ENCODE measurements around the gene CD9. TPM values are rescaled to one million over a fixed set of nuclear protein-coding genes. Genes with fewer than 3 reads are reported as not detected.

Gene CD9
- total and polyA plus RNA-seq, 2 donors from 2014 or later = 301 to 421 TPM

GRCh38 chr12:6236641-6236940 is 36.4 kb downstream of the CD9 start:
- FAIRE-seq (no peak), DNase-seq (peak in 1 of 5 donors; percentile 39)
- no peaks in the 10 kb centered on the region for H3K27me3 ChIP-seq (ENCODE audit: control insufficient read depth, insufficient read depth, low read length)
- peaks cover 0 to 16% (median 16%) of the 10 kb centered on the region in 3 donors for H3K4me1 ChIP-seq (ENCODE audit: control insufficient read depth in 2 of 3, insufficient read depth in 2 of 3, low read depth in 1 of 3, low read length in 3 of 3)
- no peaks in the 10 kb centered on the region for H3K9me3 ChIP-seq (ENCODE audit: control insufficient read depth in 2 of 3, insufficient read depth in 1 of 3, low read length in 3 of 3)
- no peak overlapping the region for H3K9ac ChIP-seq (ENCODE audit: low read length in 3 of 3)
- intact Hi-C loops (cut with DNase I) = no loop called here
- TF ChIP-seq CTCF (IDR thresholded peaks at IDR 0.05; ENCODE audit: borderline replicate concordance, extremely low read depth, insufficient read depth) = no peak
- H3K36me3 ChIP-seq (ENCODE audit: control insufficient read depth in 2 of 3, insufficient read depth in 3 of 3, low read length in 3 of 3) = peaks cover 0 to 27% (median 14%) of the 10 kb centered on the region in 3 donors
- H3K4me3 ChIP-seq (ENCODE audit: low read length in 3 of 3) = no peak overlapping the region
- H3K27ac ChIP-seq (ENCODE audit: low read depth in 2 of 2, low read length in 2 of 2) = no peak overlapping the region

- FAIRE-seq (no peak), DNase-seq (no peak)
- no peak overlapping the region for H3K27ac ChIP-seq (ENCODE audit: low read depth in 2 of 2, low read length in 2 of 2)
- H3K27me3 ChIP-seq (ENCODE audit: control insufficient read depth, insufficient read depth, low read length) = no peaks in the 10 kb centered on the region
- peaks cover 0 to 27% (median 14%) of the 10 kb centered on the region in 3 donors for H3K36me3 ChIP-seq (ENCODE audit: control insufficient read depth in 2 of 3, insufficient read depth in 3 of 3, low read length in 3 of 3)
- H3K9me3 ChIP-seq (ENCODE audit: control insufficient read depth in 2 of 3, insufficient read depth in 1 of 3, low read length in 3 of 3) = no peaks in the 10 kb centered on the region
- H3K9ac ChIP-seq (ENCODE audit: low read length in 3 of 3) = no peak overlapping the region
- no peak for TF ChIP-seq CTCF (IDR thresholded peaks at IDR 0.05; ENCODE audit: borderline replicate concordance, extremely low read depth, insufficient read depth)
- H3K4me1 ChIP-seq (ENCODE audit: control insufficient read depth in 2 of 3, insufficient read depth in 2 of 3, low read depth in 1 of 3, low read length in 3 of 3) = peaks cover 0 to 18% (median 12%) of the 10 kb centered on the region in 3 donors
- intact Hi-C loops (cut with DNase I) = no loop called here
- H3K4me3 ChIP-seq (ENCODE audit: low read length in 3 of 3) = no peak overlapping the region
Measured at GRCh38 chr12:6237830-6238229, 37.6 kb downstream of the CD9 start.

GRCh38 chr12:6238875-6239274 is 38.7 kb downstream of the CD9 start:
- Histone ChIP-seq H3K4me1 (ENCODE audit: control insufficient read depth in 2 of 3, insufficient read depth in 2 of 3, low read depth in 1 of 3, low read length in 3 of 3) (peaks cover 0 to 18% (median 12%) of the 10 kb centered on the region in 3 donors), H3K27ac (ENCODE audit: low read depth in 2 of 2, low read length in 2 of 2) (no peak overlapping the region), H3K27me3 (ENCODE audit: control insufficient read depth, insufficient read depth, low read length) (no peaks in the 10 kb centered on the region), H3K9me3 (ENCODE audit: control insufficient read depth in 2 of 3, insufficient read depth in 1 of 3, low read length in 3 of 3) (no peaks in the 10 kb centered on the region), H3K9ac (ENCODE audit: low read length in 3 of 3) (no peak overlapping the region), H3K4me3 (ENCODE audit: low read length in 3 of 3) (no peak overlapping the region), H3K36me3 (ENCODE audit: control insufficient read depth in 2 of 3, insufficient read depth in 3 of 3, low read length in 3 of 3) (peaks cover 0 to 27% (median 14%) of the 10 kb centered on the region in 3 donors)
- intact Hi-C loops (cut with DNase I) = no loop called here
- no peak for TF ChIP-seq CTCF (IDR thresholded peaks at IDR 0.05; ENCODE audit: borderline replicate concordance, extremely low read depth, insufficient read depth)
- peak in 1 of 5 donors; percentile 6 for DNase-seq
- no peak for FAIRE-seq

- TF ChIP-seq CTCF (IDR thresholded peaks at IDR 0.05; ENCODE audit: borderline replicate concordance, extremely low read depth, insufficient read depth) = no peak
- intact Hi-C loops (cut with DNase I) = no loop called here
- DNase-seq = peak in 3 of 5 donors; percentile 43 to 94 (median 70)
- Histone ChIP-seq H3K9ac (ENCODE audit: low read length in 3 of 3) (peak overlapping the region in 1 of 3 donors; percentile 12), H3K4me1 (ENCODE audit: control insufficient read depth in 2 of 3, insufficient read depth in 2 of 3, low read depth in 1 of 3, low read length in 3 of 3) (peaks cover 0 to 12% (median 7%) of the 10 kb centered on the region in 3 donors), H3K9me3 (ENCODE audit: control insufficient read depth in 2 of 3, insufficient read depth in 1 of 3, low read length in 3 of 3) (no peaks in the 10 kb centered on the region), H3K4me3 (ENCODE audit: low read length in 3 of 3) (no peak overlapping the region), H3K27me3 (ENCODE audit: control insufficient read depth, insufficient read depth, low read length) (no peaks in the 10 kb centered on the region), H3K36me3 (ENCODE audit: control insufficient read depth in 2 of 3, insufficient read depth in 3 of 3, low read length in 3 of 3) (peaks cover 0 to 8% (median 4%) of the 10 kb centered on the region in 3 donors), H3K27ac (ENCODE audit: low read depth in 2 of 2, low read length in 2 of 2) (peak overlapping the region; percentile 33 to 47)
- FAIRE-seq = peak; percentile 15
Measured at GRCh38 chr12:6241495-6241894, 41.3 kb downstream of the CD9 start.
